Stimulated activated CD8-positive, alpha-beta memory T cell treated with anti-CD3 and anti-CD28 coated beads, Interleukin-7, amount 100 ng/mL, for 1 hour (primary cell): ENCODE data around the gene ANAPC1.
"Not testable (repeated sequence)": the region's sequence is repeated elsewhere in the genome, so short reads cannot be mapped to it uniquely, and the experiment has no call there.

ENCODE experiments used
- DNase-seq, 2 donors: peaks; one replicate each; pipeline ENCODE4 v3.0.0-alpha.2; 2020; ENCODE audit warnings: low read depth in 2 of 2

The ANAPC1 gene

GRCh38 chr2:111812970-111813622 lies 70.9 kb downstream of the ANAPC1 start:
- not testable (repeated sequence) for DNase-seq

GRCh38 chr2:111790633-111791032 lies 93.4 kb downstream of the ANAPC1 start:
- not testable (repeated sequence) for DNase-seq

GRCh38 chr2:111784081-111784480 lies 99.9 kb downstream of the ANAPC1 start:
- DNase-seq = not testable (repeated sequence)

- DNase-seq = not testable (repeated sequence)
Observed at GRCh38 chr2:111782195-111782594, 101.8 kb downstream of the ANAPC1 start.

GRCh38 chr2:111781443-111782094 lies 102.4 kb downstream of the ANAPC1 start:
- DNase-seq = not testable (repeated sequence)

- not testable (repeated sequence) for DNase-seq
Observed at GRCh38 chr2:111777155-111777554, 106.8 kb downstream of the ANAPC1 start.

- DNase-seq = not testable (repeated sequence)
Observed at GRCh38 chr2:111776296-111776695, 107.7 kb downstream of the ANAPC1 start.

GRCh38 chr2:111772180-111772579 lies 111.8 kb downstream of the ANAPC1 start:
- not testable (repeated sequence) for DNase-seq

GRCh38 chr2:111770916-111771658 lies 112.9 kb downstream of the ANAPC1 start:
- not testable (repeated sequence) for DNase-seq

- not testable (repeated sequence) for DNase-seq
Observed at GRCh38 chr2:111768266-111769190, 115.5 kb downstream of the ANAPC1 start.

- not testable (repeated sequence) for DNase-seq
Observed at GRCh38 chr2:111767087-111767486, 116.9 kb downstream of the ANAPC1 start.

- not testable (repeated sequence) for DNase-seq
Observed at GRCh38 chr2:111766295-111766694, 117.7 kb downstream of the ANAPC1 start.

- not testable (repeated sequence) for DNase-seq
Observed at GRCh38 chr2:111764151-111764550, 119.8 kb downstream of the ANAPC1 start.

- DNase-seq = not testable (repeated sequence)
Observed at GRCh38 chr2:111760697-111761284, 123.2 kb downstream of the ANAPC1 start.

- DNase-seq = not testable (repeated sequence)
Observed at GRCh38 chr2:111752533-111752932, 131.5 kb downstream of the ANAPC1 start.

- DNase-seq = not testable (repeated sequence)
Observed at GRCh38 chr2:111750641-111751040, 133.4 kb downstream of the ANAPC1 start.

- DNase-seq = not testable (repeated sequence)
Observed at GRCh38 chr2:111748429-111748828, 135.6 kb downstream of the ANAPC1 start.

- DNase-seq = peak; percentile 8 to 47
Observed at GRCh38 chr2:111747410-111748115, 136.4 kb downstream of the ANAPC1 start.

- not testable (repeated sequence) for DNase-seq
Observed at GRCh38 chr2:111744751-111745150, 139.2 kb downstream of the ANAPC1 start.

GRCh38 chr2:111741517-111741916 lies 142.5 kb downstream of the ANAPC1 start:
- DNase-seq = not testable (repeated sequence)
